Mesendoderm (in vitro differentiated cells): ENCODE measurements around the gene ARHGEF10L.
A peak's percentile ranks its signal among the peaks of the same experiment; 100 is the strongest.

Experiments used
- DNase-seq: peaks from one replicate; pipeline ENCODE4 v3.0.0; 2013
- H2AK5ac ChIP-seq: 2 replicates; pipeline ENCODE4 v1.6.1; 2013; ENCODE audit warnings: low read length, inconsistent platforms
- H2BK120ac ChIP-seq: 2 replicates; pipeline ENCODE4 v1.6.1; 2013; ENCODE audit warnings: low read depth, mild to moderate bottlenecking, low read length, moderate library complexity, mixed read lengths
- H2BK15ac ChIP-seq: replicated peaks from 2 replicates; pipeline ENCODE4 v1.6.1; 2013; ENCODE audit warnings: low read depth, mild to moderate bottlenecking, moderate library complexity
- H2BK5ac ChIP-seq: 2 replicates; pipeline ENCODE4 v1.6.1; 2013; ENCODE audit warnings: low read length, inconsistent platforms
- H3K18ac ChIP-seq: 2 replicates; pipeline ENCODE4 v1.6.1; 2013; ENCODE audit warnings: mild to moderate bottlenecking, low read length, mixed read lengths
- H3K23ac ChIP-seq: one replicate; pipeline ENCODE4 v1.6.1; 2013; ENCODE audit warnings: low read length
- H3K27ac ChIP-seq: 2 replicates; pipeline ENCODE4 v1.5.1; 2013; ENCODE audit warnings: low read depth, mild to moderate bottlenecking, inconsistent platforms, low read length, moderate library complexity
- H3K27me3 ChIP-seq: 2 replicates; pipeline ENCODE4 v1.6.1; 2013; ENCODE audit warnings: low read length, control low read depth, mild to moderate bottlenecking, inconsistent platforms; ENCODE audit not compliant: insufficient read depth, poor library complexity
- H3K36me3 ChIP-seq: 2 replicates; pipeline ENCODE4 v1.6.1; 2013; ENCODE audit warnings: low read length, inconsistent platforms; ENCODE audit not compliant: control insufficient read depth, insufficient read depth
- H3K4ac ChIP-seq: one replicate; pipeline ENCODE4 v1.6.1; 2013; ENCODE audit warnings: low read depth, mild to moderate bottlenecking, low read length, moderate library complexity
- H3K4me1 ChIP-seq: 2 replicates; pipeline ENCODE4 v1.6.1; 2013; ENCODE audit warnings: low read depth, low read length, inconsistent platforms; ENCODE audit not compliant: control insufficient read depth
- H3K4me2 ChIP-seq: 2 replicates; pipeline ENCODE4 v1.6.1; 2013; ENCODE audit warnings: low read length
- H3K4me3 ChIP-seq: 2 replicates; pipeline ENCODE4 v1.5.1; 2013; ENCODE audit warnings: mild to moderate bottlenecking, low read length
- H3K56ac ChIP-seq: one replicate; pipeline ENCODE4 v1.6.1; 2013; ENCODE audit warnings: low read length
- H3K79me1 ChIP-seq: 2 replicates; pipeline ENCODE4 v1.6.1; 2013; ENCODE audit warnings: low read length, inconsistent platforms
- H3K79me2 ChIP-seq: 2 replicates; pipeline ENCODE4 v1.6.1; 2013; ENCODE audit warnings: mild to moderate bottlenecking, low read length; ENCODE audit not compliant: control insufficient read depth, insufficient read depth
- H3K9ac ChIP-seq: 2 replicates; pipeline ENCODE4 v1.6.1; 2013; ENCODE audit warnings: low read length, inconsistent platforms
- H4K5ac ChIP-seq: one replicate; pipeline ENCODE4 v1.6.1; 2013; ENCODE audit warnings: low read length
- H4K8ac ChIP-seq: one replicate; pipeline ENCODE4 v1.6.1; 2013; ENCODE audit warnings: low read depth, mild to moderate bottlenecking, control low read depth, low read length, moderate library complexity
- WGBS: extraction: QIAGEN DNeasy Blood & Tissue Kit; methylation state at CpG from one replicate; pipeline ENCODE4 v1.1.7; 2013; ENCODE audit warnings: low lambda C conversion rate, missing lambda C conversion rate; ENCODE audit not compliant: insufficient coverage; ENCODE audit errors: extremely low coverage; 5-methylcytosine and 5-hydroxymethylcytosine counted together

ARHGEF10L gene

DNA sequence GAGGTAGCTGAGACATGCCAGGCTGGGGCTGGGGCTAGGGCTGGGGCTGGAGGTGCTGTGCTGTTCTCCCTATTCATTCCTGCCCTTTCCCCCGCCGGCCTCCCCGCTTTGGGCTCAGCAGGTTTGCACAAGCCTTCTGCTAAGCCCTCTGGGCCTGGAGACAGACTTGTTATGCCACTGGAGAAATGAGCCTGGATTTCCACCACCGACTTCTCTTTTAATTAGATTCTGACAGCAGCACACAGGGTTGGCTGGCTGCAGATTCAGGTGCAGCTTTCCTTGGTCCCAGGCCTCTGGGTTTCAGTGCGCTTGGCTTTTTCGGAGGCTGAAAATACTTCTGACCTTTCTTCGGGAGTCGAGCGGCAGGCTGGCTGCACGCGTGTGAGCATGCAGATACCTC, 144.1 kb downstream of the ARHGEF10L start:
- no peak overlapping the region for H2AK5ac ChIP-seq
- no peaks in the 10 kb centered on the region for H3K79me2 ChIP-seq
- H3K9ac ChIP-seq, result no peak overlapping the region
- H3K4me1 ChIP-seq, result no peaks in the 10 kb centered on the region
- H3K23ac ChIP-seq, result no peak overlapping the region
- H4K8ac ChIP-seq, result no peak overlapping the region
- H2BK120ac ChIP-seq, result no peak overlapping the region
- H3K18ac ChIP-seq, result no peak overlapping the region
- no peaks in the 10 kb centered on the region for H3K27me3 ChIP-seq
- H3K4me3 ChIP-seq, result no peak overlapping the region
- no peak overlapping the region for H3K4ac ChIP-seq
- H4K5ac ChIP-seq, result no peak overlapping the region
- no peak overlapping the region for H3K27ac ChIP-seq
- no peak overlapping the region for H2BK15ac ChIP-seq
- H3K79me1 ChIP-seq, result no peaks in the 10 kb centered on the region
- no CpG with 5 or more reads among the region's 11 CpGs for WGBS
- H3K56ac ChIP-seq, result no peak overlapping the region
- no peak overlapping the region for H2BK5ac ChIP-seq
- peaks cover 1% of the 10 kb centered on the region for H3K36me3 ChIP-seq
- DNase-seq, result no peak
- no peak overlapping the region for H3K4me2 ChIP-seq

GRCh38 chr1:17684810-17685209, 145.3 kb downstream of the ARHGEF10L start:
- no peak overlapping the region for H3K23ac ChIP-seq
- no peak overlapping the region for H3K9ac ChIP-seq
- no peaks in the 10 kb centered on the region for H3K27me3 ChIP-seq
- H3K56ac ChIP-seq, result peak overlapping the region; percentile 49
- H3K4ac ChIP-seq, result no peak overlapping the region
- H3K4me1 ChIP-seq, result no peaks in the 10 kb centered on the region
- no peak overlapping the region for H4K8ac ChIP-seq
- H3K4me3 ChIP-seq, result no peak overlapping the region
- no peak overlapping the region for H3K18ac ChIP-seq
- H4K5ac ChIP-seq, result no peak overlapping the region
- no peaks in the 10 kb centered on the region for H3K79me2 ChIP-seq
- no CpG with 5 or more reads among the region's 8 CpGs for WGBS
- H2BK5ac ChIP-seq, result no peak overlapping the region
- peaks cover 1% of the 10 kb centered on the region for H3K36me3 ChIP-seq
- H2BK120ac ChIP-seq, result no peak overlapping the region
- DNase-seq, result peak; percentile 36
- H3K27ac ChIP-seq, result no peak overlapping the region
- no peak overlapping the region for H2BK15ac ChIP-seq
- no peak overlapping the region for H2AK5ac ChIP-seq
- no peak overlapping the region for H3K4me2 ChIP-seq
- no peaks in the 10 kb centered on the region for H3K79me1 ChIP-seq

DNA sequence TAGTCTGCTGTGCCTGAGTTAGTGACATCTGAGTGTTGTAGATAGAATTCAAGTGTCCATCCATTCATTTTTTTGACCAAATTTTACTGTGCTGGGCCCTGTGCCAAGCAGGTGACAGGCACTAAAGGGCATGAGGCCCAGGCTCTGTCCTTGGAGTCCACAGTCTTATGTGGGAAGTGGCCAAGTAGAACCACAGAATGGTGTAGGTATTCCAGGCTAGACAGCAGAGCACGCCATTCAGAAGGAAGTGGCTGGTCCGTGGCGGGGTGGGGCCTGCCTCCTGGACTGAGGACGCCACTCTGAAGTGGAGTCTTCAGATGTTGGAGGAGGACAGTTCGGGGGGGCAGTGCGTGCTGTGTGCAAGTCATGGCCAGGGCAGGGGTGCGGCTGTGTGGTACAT, 146.8 kb downstream of the ARHGEF10L start:
- Histone ChIP-seq H3K23ac (no peak overlapping the region), H3K27ac (no peak overlapping the region), H4K8ac (no peak overlapping the region), H3K79me2 (no peaks in the 10 kb centered on the region), H3K36me3 (peaks cover 1% of the 10 kb centered on the region), H2AK5ac (no peak overlapping the region), H3K9ac (no peak overlapping the region), H2BK120ac (no peak overlapping the region), H3K4ac (no peak overlapping the region), H3K4me3 (no peak overlapping the region), H3K4me2 (no peak overlapping the region), H3K56ac (no peak overlapping the region), H2BK5ac (no peak overlapping the region), H3K18ac (no peak overlapping the region), H3K27me3 (no peaks in the 10 kb centered on the region), H3K79me1 (no peaks in the 10 kb centered on the region), H2BK15ac (no peak overlapping the region), H3K4me1 (peaks cover 6% of the 10 kb centered on the region), H4K5ac (no peak overlapping the region)
- no CpG with 5 or more reads among the region's 7 CpGs for WGBS
- DNase-seq, result no peak

DNA sequence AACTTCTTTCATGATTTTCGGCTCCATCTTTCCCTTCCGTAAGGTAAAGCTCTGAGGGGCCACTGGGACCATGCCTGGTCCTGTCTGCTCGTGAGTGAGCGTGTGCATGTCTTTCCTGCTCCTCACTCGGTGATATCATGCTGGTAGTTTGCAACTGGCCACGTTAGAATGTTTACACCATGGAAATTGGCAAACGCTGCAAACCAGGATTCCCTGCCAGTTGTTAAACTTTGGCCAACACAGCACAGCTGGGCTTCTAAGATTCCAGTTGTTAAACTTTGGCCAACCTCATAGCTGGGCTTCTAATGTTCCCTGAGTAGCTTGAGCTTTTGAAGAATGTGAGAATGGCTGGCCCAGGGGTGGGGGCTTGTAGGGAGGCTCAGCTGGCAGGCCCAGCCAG, 147.6 kb downstream of the ARHGEF10L start:
- DNase-seq, result no peak
- no peak overlapping the region for H2BK15ac ChIP-seq
- H3K79me2 ChIP-seq, result no peaks in the 10 kb centered on the region
- H3K18ac ChIP-seq, result no peak overlapping the region
- H3K4me3 ChIP-seq, result no peak overlapping the region
- H3K79me1 ChIP-seq, result no peaks in the 10 kb centered on the region
- no peak overlapping the region for H4K5ac ChIP-seq
- H3K27me3 ChIP-seq, result no peaks in the 10 kb centered on the region
- no peak overlapping the region for H3K56ac ChIP-seq
- no peak overlapping the region for H3K4ac ChIP-seq
- no peak overlapping the region for H3K4me2 ChIP-seq
- no peak overlapping the region for H2BK120ac ChIP-seq
- no peak overlapping the region for H3K9ac ChIP-seq
- peaks cover 7% of the 10 kb centered on the region for H3K4me1 ChIP-seq
- no peak overlapping the region for H3K27ac ChIP-seq
- H2BK5ac ChIP-seq, result no peak overlapping the region
- peaks cover 1% of the 10 kb centered on the region for H3K36me3 ChIP-seq
- H2AK5ac ChIP-seq, result no peak overlapping the region
- no CpG with 5 or more reads among the region's 7 CpGs for WGBS
- no peak overlapping the region for H3K23ac ChIP-seq
- H4K8ac ChIP-seq, result no peak overlapping the region

- H4K5ac ChIP-seq, result no peak overlapping the region
- H2BK120ac ChIP-seq, result no peak overlapping the region
- H3K9ac ChIP-seq, result no peak overlapping the region
- no peaks in the 10 kb centered on the region for H3K79me2 ChIP-seq
- no peak overlapping the region for H4K8ac ChIP-seq
- peaks cover 7% of the 10 kb centered on the region for H3K4me1 ChIP-seq
- WGBS, result no CpG with 5 or more reads among the region's 8 CpGs
- DNase-seq, result no peak
- no peaks in the 10 kb centered on the region for H3K27me3 ChIP-seq
- H3K18ac ChIP-seq, result no peak overlapping the region
- H3K56ac ChIP-seq, result no peak overlapping the region
- H3K79me1 ChIP-seq, result no peaks in the 10 kb centered on the region
- H3K27ac ChIP-seq, result no peak overlapping the region
- H3K4me2 ChIP-seq, result no peak overlapping the region
- H3K23ac ChIP-seq, result no peak overlapping the region
- no peak overlapping the region for H2BK15ac ChIP-seq
- H2AK5ac ChIP-seq, result no peak overlapping the region
- H3K36me3 ChIP-seq, result peaks cover 1% of the 10 kb centered on the region
- no peak overlapping the region for H3K4ac ChIP-seq
- no peak overlapping the region for H3K4me3 ChIP-seq
- no peak overlapping the region for H2BK5ac ChIP-seq
These were observed 148.8 kb downstream of the ARHGEF10L start for GRCh38 chr1:17688217-17688810.

- H3K18ac ChIP-seq, result no peak overlapping the region
- peaks cover 1% of the 10 kb centered on the region for H3K36me3 ChIP-seq
- DNase-seq, result no peak
- H4K5ac ChIP-seq, result no peak overlapping the region
- no peaks in the 10 kb centered on the region for H3K79me1 ChIP-seq
- H2BK120ac ChIP-seq, result no peak overlapping the region
- H3K4me3 ChIP-seq, result no peak overlapping the region
- no peak overlapping the region for H3K9ac ChIP-seq
- no peak overlapping the region for H2AK5ac ChIP-seq
- WGBS, result no CpG with 5 or more reads among the region's 9 CpGs
- H4K8ac ChIP-seq, result no peak overlapping the region
- no peak overlapping the region for H3K4ac ChIP-seq
- no peaks in the 10 kb centered on the region for H3K79me2 ChIP-seq
- H3K4me2 ChIP-seq, result no peak overlapping the region
- peaks cover 7% of the 10 kb centered on the region for H3K4me1 ChIP-seq
- no peak overlapping the region for H2BK15ac ChIP-seq
- no peak overlapping the region for H3K27ac ChIP-seq
- no peak overlapping the region for H3K56ac ChIP-seq
- H3K27me3 ChIP-seq, result no peaks in the 10 kb centered on the region
- no peak overlapping the region for H2BK5ac ChIP-seq
- H3K23ac ChIP-seq, result no peak overlapping the region
These were observed 149.5 kb downstream of the ARHGEF10L start for GRCh38 chr1:17689011-17689410.
